Measurements from ENCODE around the gene JKAMP.
"Not testable (repeated sequence)": the region's sequence is repeated elsewhere in the genome, so short reads cannot be mapped to it uniquely, and the experiment has no call there.

DNA sequence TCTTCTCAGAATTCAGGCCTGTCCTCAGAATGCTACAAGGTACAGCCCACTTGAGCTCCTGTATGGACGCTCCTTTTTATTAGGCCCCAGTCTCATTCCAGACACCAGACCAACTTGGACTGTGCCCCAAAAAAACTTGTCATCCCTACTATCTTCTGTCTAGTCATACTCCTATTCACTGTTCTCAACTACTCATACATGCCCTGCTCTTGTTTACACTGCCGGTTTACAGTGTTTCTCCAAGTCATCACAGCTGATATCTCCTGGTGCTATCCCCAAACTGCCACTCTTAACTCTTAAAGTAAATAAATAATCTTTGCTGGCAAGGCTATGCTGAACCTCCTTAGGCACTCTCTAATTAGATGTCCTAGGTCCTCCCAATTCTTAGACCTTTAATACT lies 35.6 kb upstream of the JKAMP start:
- TF ChIP-seq, protein P1, sequence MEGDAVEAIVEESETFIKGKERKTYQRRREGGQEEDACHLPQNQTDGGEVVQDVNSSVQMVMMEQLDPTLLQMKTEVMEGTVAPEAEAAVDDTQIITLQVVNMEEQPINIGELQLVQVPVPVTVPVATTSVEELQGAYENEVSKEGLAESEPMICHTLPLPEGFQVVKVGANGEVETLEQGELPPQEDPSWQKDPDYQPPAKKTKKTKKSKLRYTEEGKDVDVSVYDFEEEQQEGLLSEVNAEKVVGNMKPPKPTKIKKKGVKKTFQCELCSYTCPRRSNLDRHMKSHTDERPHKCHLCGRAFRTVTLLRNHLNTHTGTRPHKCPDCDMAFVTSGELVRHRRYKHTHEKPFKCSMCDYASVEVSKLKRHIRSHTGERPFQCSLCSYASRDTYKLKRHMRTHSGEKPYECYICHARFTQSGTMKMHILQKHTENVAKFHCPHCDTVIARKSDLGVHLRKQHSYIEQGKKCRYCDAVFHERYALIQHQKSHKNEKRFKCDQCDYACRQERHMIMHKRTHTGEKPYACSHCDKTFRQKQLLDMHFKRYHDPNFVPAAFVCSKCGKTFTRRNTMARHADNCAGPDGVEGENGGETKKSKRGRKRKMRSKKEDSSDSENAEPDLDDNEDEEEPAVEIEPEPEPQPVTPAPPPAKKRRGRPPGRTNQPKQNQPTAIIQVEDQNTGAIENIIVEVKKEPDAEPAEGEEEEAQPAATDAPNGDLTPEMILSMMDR (IDR thresholded peaks at IDR 0.05; ENCODE audit: low read length) = not testable (repeated sequence)
- TF ChIP-seq EZH2 (IDR thresholded peaks at IDR 0.05; ENCODE audit: borderline replicate concordance, low read length) = not testable (repeated sequence)

Data from OCI-LY1 (cell line).